Liver (tissue), 9 donors: ENCODE results near the gene FITM1. TPM values are rescaled to one million over a fixed set of nuclear protein-coding genes. Genes with fewer than 3 reads are reported as not detected.

Experiments
- DNase-seq: peaks from one replicate; pipeline ENCODE4 v3.0.0-alpha.2; 2017; ENCODE audit warnings: low spot score
- H3K27ac ChIP-seq, 2 donors: one replicate each; pipeline ENCODE4 v1.7.0; 2013; ENCODE audit warnings: inconsistent platforms in 2 of 2, low read length in 2 of 2, control low read depth in 1 of 2, low read depth in 1 of 2, mild to moderate bottlenecking in 1 of 2
- H3K27me3 ChIP-seq, 4 donors: one replicate each; pipeline versions ENCODE4 v1.6.1 to v1.7.0; 2013; ENCODE audit warnings: low read length in 3 of 4, inconsistent platforms in 1 of 4, mild to moderate bottlenecking in 1 of 4, moderate library complexity in 1 of 4; ENCODE audit not compliant: control insufficient read depth in 4 of 4, insufficient read depth in 4 of 4
- H3K36me3 ChIP-seq, 4 donors: one replicate each; pipeline versions ENCODE4 v1.6.1 to v1.7.0; 2013; ENCODE audit warnings: low read length in 3 of 4, mild to moderate bottlenecking in 3 of 4, low read depth in 1 of 4, moderate library complexity in 1 of 4; ENCODE audit not compliant: control insufficient read depth in 4 of 4, insufficient read depth in 3 of 4
- H3K4me1 ChIP-seq, 4 donors: one replicate each; pipeline versions ENCODE4 v1.6.1 to v1.7.0; 2013; ENCODE audit warnings: low read length in 3 of 4, mild to moderate bottlenecking in 3 of 4, moderate library complexity in 1 of 4; ENCODE audit not compliant: control insufficient read depth in 4 of 4, insufficient read depth in 4 of 4
- H3K4me3 ChIP-seq, 3 donors: one replicate each; pipeline versions ENCODE4 v1.6.1 to v1.7.0; 2013; ENCODE audit warnings: low read length in 3 of 3, control low read depth in 1 of 3, low read depth in 1 of 3, mild to moderate bottlenecking in 1 of 3
- H3K9ac ChIP-seq, 2 donors: one replicate each; pipeline ENCODE4 v1.7.0; 2013; ENCODE audit warnings: low read length in 2 of 2, mild to moderate bottlenecking in 2 of 2, moderate library complexity in 2 of 2, control low read depth in 1 of 2, low read depth in 1 of 2
- H3K9me3 ChIP-seq, 4 donors: one replicate each; pipeline versions ENCODE4 v1.6.1 to v1.7.0; 2013; ENCODE audit warnings: low read length in 3 of 4; ENCODE audit not compliant: control insufficient read depth in 4 of 4
- ATF3 ChIP-seq: IDR thresholded peaks from 2 replicates; pipeline ENCODE4 v1.6.1; 2016; ENCODE audit warnings: antibody characterized with exemption
- EGR1 ChIP-seq, 2 donors: IDR thresholded peaks; 2 replicates each; pipeline ENCODE4 v1.6.1; 2016 to 2018; ENCODE audit warnings: antibody characterized with exemption in 2 of 2, low read depth in 2 of 2
- FOXA2 ChIP-seq: IDR thresholded peaks from 2 replicates; pipeline ENCODE4 v1.6.1; 2016; ENCODE audit warnings: antibody characterized with exemption
- HNF4A ChIP-seq, 2 donors: conservative IDR thresholded peaks; 2 replicates each; pipeline ENCODE4 v1.6.1; 2016; ENCODE audit warnings: antibody characterized with exemption in 2 of 2, mild to moderate bottlenecking in 2 of 2
- HNF4G ChIP-seq: IDR thresholded peaks from 2 replicates; pipeline ENCODE4 v1.6.1; 2016; ENCODE audit warnings: antibody characterized with exemption
- JUND ChIP-seq, 2 donors: IDR thresholded peaks; 2 replicates each; pipeline ENCODE4 v1.6.1; 2016; ENCODE audit warnings: antibody characterized with exemption in 2 of 2
- NR2F2 ChIP-seq: IDR thresholded peaks from 2 replicates; pipeline ENCODE4 v1.6.1; 2016; ENCODE audit warnings: antibody characterized with exemption
- RAD21 ChIP-seq, 2 donors: IDR thresholded peaks; 2 replicates each; pipeline ENCODE4 v1.6.1; 2016; ENCODE audit warnings: antibody characterized with exemption in 2 of 2, mild to moderate bottlenecking in 2 of 2
- RXRA ChIP-seq, 2 donors: IDR thresholded peaks; 2 replicates each; pipeline ENCODE4 v1.6.1; 2017 to 2018; ENCODE audit warnings: antibody characterized with exemption in 2 of 2, mild to moderate bottlenecking in 1 of 2
- SP1 ChIP-seq: IDR thresholded peaks from 2 replicates; pipeline ENCODE4 v1.6.1; 2018; ENCODE audit warnings: antibody characterized with exemption, mild to moderate bottlenecking
- YY1 ChIP-seq: IDR thresholded peaks from 2 replicates; pipeline ENCODE4 v1.6.1; 2016; ENCODE audit warnings: antibody characterized with exemption, mild to moderate bottlenecking
- WGBS: extraction: QIAGEN DNeasy Blood & Tissue Kit; methylation state at CpG from one replicate; pipeline ENCODE4 v1.1.7; 2013; 5-methylcytosine and 5-hydroxymethylcytosine counted together
- polyA plus RNA-seq, 2 donors: library from polyadenylated mRNA; stranded (reverse) in 1 of 2; unstranded in 1 of 2; fragments of 200-250 nt in 1 of 2; fragments of >200 nt in 1 of 2; fragmentation: Nextera tagmentation in 1 of 2; extraction: Ambion mirVana in 1 of 2; gene quantifications; one replicate each; pipeline versions ENCODE4 v1.2.1 to v1.2.3, GENCODE V29; 2013 to 2015
- total RNA-seq, 2 donors: library from RNA; depleted of rRNA; stranded (reverse); fragments of >200 nt; gene quantifications; one replicate each; pipeline ENCODE4 v1.2.3, GENCODE V29; 2014
- TF ChIP-seq, protein P1 (sequence below): IDR thresholded peaks from 2 replicates; pipeline ENCODE4 v1.6.1; 2016; ENCODE audit warnings: antibody characterized with exemption
- TF ChIP-seq, protein P2 (sequence below): fragments of 150-350 bp; IDR thresholded peaks from 2 replicates; pipeline ENCODE4 v1.5.1; 2017; ENCODE audit warnings: improper control_type of control experiment, low read depth, low read length; ENCODE audit not compliant: missing input control
- donor health status: healthy.
- donor health status: healthy.
- donor health status: healthy.
- donor health status: healthy.
- donor health status: healthy.

The FITM1 gene
- total and polyA plus RNA-seq, 4 donors, result 1.7 to 16.1 (median 9.1) TPM

- peak; percentile 66 for DNase-seq
- 61% methylated on average over 63 of the region's 63 CpGs for WGBS
- H3K27ac ChIP-seq, result peak within 1 kb of the TSS in 1 of 2 donors; percentile 17
Observed at GRCh38 chr14:24171422-24172260, 41.2 kb downstream of the FITM1 start, which contains the start of gene REC8. Gene REC8, plus strand, starts transcription at chr14:24172080. Its CDS starts 473 bp downstream, at chr14:24172553.

DNA sequence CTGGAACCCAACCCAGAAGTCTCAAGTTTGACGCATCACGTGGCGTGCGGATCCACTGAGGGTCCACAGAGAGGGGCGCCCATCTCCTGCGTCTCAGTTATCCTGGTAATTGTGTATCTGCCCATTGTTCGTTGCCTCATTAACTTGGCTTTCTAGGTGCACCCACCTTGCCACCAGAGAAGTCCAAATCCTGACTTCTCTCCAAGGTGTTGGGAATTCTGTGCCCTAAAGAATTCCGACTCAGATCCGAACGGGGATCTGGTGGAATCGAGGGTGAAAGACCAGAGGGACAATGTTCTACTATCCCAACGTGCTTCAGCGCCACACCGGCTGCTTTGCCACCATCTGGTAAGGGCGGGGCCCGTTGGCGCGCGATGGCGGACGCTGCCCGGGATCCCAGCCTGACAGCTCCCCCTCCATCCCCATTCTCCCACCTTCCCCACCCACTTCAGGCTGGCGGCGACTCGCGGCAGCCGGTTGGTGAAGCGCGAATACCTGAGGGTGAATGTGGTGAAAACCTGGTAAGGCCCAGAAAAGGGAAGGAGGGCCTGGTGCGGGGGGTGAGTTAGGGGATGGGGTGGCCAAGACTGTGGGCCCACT lies 41.9 kb downstream of the FITM1 start:
- H3K27ac ChIP-seq, result no peak overlapping the region
- H3K4me3 ChIP-seq, result no peak overlapping the region
- H3K4me1 ChIP-seq, result no peaks in the 10 kb centered on the region
- H3K9me3 ChIP-seq, result no peaks in the 10 kb centered on the region
- TF ChIP-seq, protein P1, sequence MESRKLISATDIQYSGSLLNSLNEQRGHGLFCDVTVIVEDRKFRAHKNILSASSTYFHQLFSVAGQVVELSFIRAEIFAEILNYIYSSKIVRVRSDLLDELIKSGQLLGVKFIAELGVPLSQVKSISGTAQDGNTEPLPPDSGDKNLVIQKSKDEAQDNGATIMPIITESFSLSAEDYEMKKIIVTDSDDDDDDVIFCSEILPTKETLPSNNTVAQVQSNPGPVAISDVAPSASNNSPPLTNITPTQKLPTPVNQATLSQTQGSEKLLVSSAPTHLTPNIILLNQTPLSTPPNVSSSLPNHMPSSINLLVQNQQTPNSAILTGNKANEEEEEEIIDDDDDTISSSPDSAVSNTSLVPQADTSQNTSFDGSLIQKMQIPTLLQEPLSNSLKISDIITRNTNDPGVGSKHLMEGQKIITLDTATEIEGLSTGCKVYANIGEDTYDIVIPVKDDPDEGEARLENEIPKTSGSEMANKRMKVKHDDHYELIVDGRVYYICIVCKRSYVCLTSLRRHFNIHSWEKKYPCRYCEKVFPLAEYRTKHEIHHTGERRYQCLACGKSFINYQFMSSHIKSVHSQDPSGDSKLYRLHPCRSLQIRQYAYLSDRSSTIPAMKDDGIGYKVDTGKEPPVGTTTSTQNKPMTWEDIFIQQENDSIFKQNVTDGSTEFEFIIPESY, result no peak
- TF ChIP-seq YY1 (no peak), HNF4G (no peak), NR2F2 (no peak)
- no peaks in the 10 kb centered on the region for H3K27me3 ChIP-seq
- 80% methylated on average over 30 of the region's 30 CpGs for WGBS
- H3K36me3 ChIP-seq, result peaks cover 6 to 39% (median 19%) of the 10 kb centered on the region in 4 donors
- no peak overlapping the region for H3K9ac ChIP-seq
- no peak for DNase-seq

More at GRCh38 chr14:24171422-24172260, 41.2 kb downstream of the FITM1 start, which contains the start of gene REC8:
- no peak within 1 kb of the TSS for H3K9ac ChIP-seq
- H3K9me3 ChIP-seq, result no peaks in the 10 kb centered on the region
- no peak for TF ChIP-seq EGR1 (IDR thresholded peaks at IDR 0.05; ENCODE audit: low read depth in 2 of 2)
- TF ChIP-seq RXRA (IDR thresholded peaks at IDR 0.05), result peak in 1 of 2 donors; percentile 38
- TF ChIP-seq, protein P2, sequence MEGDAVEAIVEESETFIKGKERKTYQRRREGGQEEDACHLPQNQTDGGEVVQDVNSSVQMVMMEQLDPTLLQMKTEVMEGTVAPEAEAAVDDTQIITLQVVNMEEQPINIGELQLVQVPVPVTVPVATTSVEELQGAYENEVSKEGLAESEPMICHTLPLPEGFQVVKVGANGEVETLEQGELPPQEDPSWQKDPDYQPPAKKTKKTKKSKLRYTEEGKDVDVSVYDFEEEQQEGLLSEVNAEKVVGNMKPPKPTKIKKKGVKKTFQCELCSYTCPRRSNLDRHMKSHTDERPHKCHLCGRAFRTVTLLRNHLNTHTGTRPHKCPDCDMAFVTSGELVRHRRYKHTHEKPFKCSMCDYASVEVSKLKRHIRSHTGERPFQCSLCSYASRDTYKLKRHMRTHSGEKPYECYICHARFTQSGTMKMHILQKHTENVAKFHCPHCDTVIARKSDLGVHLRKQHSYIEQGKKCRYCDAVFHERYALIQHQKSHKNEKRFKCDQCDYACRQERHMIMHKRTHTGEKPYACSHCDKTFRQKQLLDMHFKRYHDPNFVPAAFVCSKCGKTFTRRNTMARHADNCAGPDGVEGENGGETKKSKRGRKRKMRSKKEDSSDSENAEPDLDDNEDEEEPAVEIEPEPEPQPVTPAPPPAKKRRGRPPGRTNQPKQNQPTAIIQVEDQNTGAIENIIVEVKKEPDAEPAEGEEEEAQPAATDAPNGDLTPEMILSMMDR, result no peak
- peak; percentile 45 for TF ChIP-seq NR2F2
- TF ChIP-seq JUND (IDR thresholded peaks at IDR 0.05), result no peak
- TF ChIP-seq FOXA2, result no peak
- TF ChIP-seq HNF4A (conservative IDR thresholded peaks at IDR 0.05), result no peak
- peak; percentile 47 for TF ChIP-seq SP1
- TF ChIP-seq RAD21 (IDR thresholded peaks at IDR 0.05), result no peak
- H3K27me3 ChIP-seq, result no peaks in the 10 kb centered on the region
- H3K4me1 ChIP-seq, result no peaks in the 10 kb centered on the region
- H3K4me3 ChIP-seq, result no peak within 1 kb of the TSS
- peaks cover 3 to 36% (median 17%) of the 10 kb centered on the region in 4 donors for H3K36me3 ChIP-seq

DNA sequence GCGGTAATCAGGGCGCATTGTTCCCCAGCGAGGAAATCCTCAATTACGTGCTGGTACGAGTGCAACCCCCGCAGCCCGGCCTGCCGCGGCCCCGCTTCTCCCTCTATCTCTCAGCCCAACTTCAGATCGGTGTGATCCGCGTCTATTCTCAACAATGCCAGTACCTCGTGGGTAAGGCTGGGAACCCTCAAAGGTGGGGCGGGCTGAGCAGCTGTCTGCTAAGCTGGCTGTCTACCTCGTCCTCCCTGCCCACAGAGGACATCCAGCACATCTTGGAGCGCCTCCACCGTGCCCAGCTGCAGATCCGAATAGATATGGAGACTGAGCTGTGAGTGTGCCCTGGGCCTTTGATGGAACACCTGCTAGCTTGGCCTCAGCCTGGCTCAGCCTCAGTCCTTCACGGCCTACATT lies 42.4 kb downstream of the FITM1 start:
- H3K4me3 ChIP-seq, result no peak overlapping the region
- TF ChIP-seq HNF4G, result no peak
- TF ChIP-seq ATF3, result no peak
- TF ChIP-seq, protein P2, result no peak
- no peak for DNase-seq
- peaks cover 7 to 39% (median 19%) of the 10 kb centered on the region in 4 donors for H3K36me3 ChIP-seq
- H3K9ac ChIP-seq, result no peak overlapping the region
- 93% methylated on average over 20 of the region's 20 CpGs for WGBS
- no peak overlapping the region for H3K27ac ChIP-seq
- H3K9me3 ChIP-seq, result no peaks in the 10 kb centered on the region
- no peaks in the 10 kb centered on the region for H3K27me3 ChIP-seq
- no peaks in the 10 kb centered on the region for H3K4me1 ChIP-seq
